ENCODE data around the gene ATP8A2.
"Not testable (repeated sequence)": the region's sequence is repeated elsewhere in the genome, so short reads cannot be mapped to it uniquely, and the experiment has no call there.

The ATP8A2 gene

DNA sequence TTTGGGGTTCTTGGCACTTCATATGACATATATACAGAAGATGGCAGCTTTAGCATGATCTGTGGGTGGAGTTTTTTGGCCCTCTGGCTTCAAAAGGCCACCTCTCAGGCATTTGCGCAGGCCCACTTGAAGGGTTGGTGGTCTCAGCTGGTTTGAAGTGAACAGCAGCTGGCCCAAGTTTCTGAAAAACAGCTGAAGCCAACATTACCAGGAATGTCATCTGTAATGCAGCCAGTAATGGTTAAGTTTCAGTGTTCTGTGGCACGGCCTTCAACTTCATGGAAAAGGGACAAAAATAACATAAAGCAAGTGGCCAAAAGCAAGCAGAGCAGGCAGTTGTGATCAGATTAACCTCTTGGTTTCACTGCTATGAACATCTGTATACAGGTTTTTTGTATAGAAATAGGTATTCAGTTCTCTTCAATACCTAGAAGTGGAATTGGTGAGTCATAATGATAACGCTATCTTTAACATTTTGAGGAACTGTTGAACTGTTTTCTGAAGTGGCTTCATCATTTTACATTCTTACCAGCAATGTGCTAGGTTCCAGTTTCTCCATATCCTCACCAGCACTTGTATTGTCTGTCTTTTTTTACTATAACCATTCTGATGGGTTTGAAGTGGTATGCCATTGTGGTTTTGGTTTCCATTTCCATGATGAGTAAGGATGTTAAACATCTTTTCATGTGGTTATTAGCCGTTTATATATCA, 434.6 kb downstream of the ATP8A2 start:
- DNase-seq (ENCODE audit: low read depth in 2 of 2): no peak

GRCh38 chr13:25807562-25807961, 435.8 kb downstream of the ATP8A2 start:
- no peak for DNase-seq (ENCODE audit: low read depth in 2 of 2)

GRCh38 chr13:25811506-25811905, 439.7 kb downstream of the ATP8A2 start:
- DNase-seq (ENCODE audit: low read depth in 2 of 2): no peak

GRCh38 chr13:25816239-25816638, 444.5 kb downstream of the ATP8A2 start:
- DNase-seq (ENCODE audit: low read depth in 2 of 2): no peak

DNA sequence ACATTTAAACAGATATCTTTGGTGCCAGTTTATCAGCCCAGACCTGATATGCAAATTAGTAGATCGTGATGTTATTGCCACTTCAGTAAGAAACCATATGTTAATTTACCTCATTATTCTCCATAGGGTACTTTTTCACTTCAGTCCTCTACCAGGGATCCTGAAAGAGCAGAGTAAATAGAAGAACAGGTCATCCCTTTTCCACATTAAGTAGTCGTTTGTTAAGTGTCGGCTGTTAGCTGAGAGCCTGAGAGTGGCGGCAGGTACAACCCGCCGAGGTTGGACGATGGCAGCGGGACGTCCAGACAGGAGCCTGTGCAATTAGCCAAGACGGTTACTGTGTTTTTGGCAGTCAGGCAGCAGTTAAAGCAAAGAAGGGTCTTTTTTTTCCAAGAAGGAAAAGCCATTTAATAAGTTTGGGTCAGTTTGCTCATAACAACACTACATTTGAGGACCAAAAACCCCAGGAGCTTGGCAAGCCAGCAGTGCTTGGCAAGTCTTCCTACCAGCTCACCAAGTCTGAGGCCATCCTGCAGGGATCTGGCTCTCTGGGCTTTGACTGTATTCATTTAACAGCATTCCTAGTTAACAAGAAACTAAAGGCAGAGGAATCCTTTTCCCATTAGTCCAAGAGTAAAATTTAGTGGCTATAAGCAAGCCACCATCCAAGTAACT, 448.2 kb downstream of the ATP8A2 start:
- no peak for DNase-seq (ENCODE audit: low read depth in 2 of 2)

DNA sequence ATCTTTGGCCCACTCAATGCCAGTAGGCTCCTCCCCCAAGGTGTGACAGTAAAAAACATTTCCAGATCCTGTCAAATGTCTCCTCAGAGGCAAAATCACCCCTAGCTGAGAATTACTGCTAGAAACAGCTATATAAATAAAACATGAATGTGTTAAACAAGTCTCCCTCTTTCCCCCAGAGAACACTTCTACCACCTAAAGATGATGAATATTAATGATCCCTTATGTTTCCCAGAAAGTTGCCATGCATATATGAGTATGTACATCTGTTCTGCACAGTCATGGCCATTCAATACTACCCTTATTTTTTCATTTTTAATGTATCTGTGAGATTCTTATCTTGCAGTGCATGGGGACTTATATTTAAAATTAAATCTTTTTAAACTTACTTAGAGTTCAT, 450.0 kb downstream of the ATP8A2 start:
- DNase-seq (ENCODE audit: low read depth in 2 of 2): no peak

DNA sequence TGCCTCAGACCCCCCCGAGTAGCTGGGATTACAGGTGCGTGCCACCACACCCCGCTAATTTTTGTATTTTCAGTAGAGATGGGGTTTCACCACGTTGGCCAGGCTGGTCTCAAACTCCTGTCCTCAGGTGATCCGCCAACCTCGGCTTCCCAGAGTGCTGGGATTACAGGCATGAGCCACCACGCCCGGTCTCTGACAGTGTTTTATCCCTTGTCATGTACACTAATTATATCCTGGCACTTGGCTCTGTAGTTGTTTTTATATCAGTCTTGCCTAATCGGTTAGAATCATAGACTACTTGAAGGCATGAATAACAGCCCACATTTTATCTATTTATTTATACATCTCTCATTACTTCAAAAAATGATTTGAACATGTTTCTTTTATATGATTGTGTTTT, 455.4 kb downstream of the ATP8A2 start:
- DNase-seq (ENCODE audit: low read depth in 2 of 2): not testable (repeated sequence)

DNA sequence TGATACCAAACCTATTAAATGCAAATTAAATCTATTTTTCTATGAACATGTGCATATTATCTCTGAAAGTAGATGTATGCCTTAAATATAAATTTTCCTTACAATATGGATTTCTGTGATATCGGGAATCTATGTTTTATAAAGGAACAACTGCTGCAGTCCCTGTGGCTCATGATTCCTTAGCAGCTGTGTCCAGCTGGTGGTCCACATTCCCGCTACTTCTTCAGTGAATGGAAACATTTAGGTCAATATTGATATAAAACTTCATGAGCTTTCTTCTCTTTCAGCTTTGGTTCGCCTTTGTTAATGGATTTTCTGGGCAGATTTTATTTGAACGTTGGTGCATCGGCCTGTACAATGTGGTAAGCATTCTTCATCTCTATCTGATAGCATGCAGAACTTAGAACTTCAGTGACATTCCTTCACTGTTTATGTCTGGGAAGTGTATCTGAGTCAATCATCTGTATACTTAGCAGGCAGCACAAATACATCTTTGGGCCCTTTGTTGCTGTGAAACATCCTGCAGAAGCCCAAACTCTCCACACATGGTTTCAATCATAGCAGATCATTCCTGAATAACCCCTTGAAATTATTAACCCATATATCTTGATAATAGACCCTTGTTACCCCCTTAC, 456.2 kb downstream of the ATP8A2 start:
- DNase-seq (ENCODE audit: low read depth in 2 of 2): no peak

DNA sequence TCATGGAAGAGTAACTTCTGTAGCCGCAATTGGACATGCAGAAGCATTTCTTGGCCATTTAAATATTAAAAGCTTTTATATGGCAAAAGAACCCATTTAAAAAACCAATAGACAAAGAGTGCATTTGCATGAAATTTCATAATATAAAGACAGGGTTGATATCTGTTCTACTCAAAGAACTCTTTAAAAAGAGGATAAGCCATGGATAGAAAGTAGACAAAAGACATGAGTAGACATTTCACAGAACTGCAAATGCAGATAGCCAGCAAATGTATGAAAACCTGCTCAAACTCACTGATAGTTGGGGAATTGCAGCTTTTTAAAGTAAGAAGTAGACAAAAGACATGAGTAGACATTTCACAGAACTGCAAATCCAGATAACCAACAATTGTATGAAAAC, 462.0 kb downstream of the ATP8A2 start:
- no peak for DNase-seq (ENCODE audit: low read depth in 2 of 2)

DNA sequence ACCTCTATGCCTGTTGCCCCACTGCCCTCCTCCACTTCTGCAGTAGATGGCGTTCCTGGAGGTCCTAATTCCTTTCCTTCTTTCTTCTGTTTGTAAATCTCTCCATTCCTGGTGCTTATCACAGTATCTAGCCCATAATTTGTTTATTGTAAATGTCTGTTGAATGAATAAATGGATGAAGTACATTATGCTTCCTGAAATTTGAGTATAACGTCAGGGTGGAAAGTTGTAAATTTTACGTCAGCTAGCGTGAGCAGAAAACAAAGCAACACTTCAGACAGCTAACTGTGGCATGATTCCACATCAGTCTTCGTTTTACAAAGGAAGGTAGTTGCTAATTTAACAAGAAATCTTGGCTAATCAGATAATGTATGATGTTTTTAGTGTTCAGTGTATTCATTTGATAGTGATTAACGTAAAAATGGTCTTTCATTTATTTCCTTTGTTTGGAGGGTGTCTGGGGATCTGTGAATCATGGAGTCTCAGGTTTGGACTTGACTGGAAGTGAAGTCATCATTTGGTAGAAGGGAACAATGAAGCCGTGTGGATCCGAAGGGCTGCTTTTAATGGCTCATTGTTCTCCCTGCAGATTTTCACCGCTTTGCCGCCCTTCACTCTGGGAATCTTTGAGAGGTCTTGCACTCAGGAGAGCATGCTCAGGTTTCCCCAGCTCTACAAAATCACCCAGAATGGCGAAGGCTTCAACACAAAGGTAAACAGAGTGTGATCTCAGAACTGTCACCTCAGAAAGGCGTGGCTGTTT, 465.0 kb downstream of the ATP8A2 start:
- no peak for DNase-seq (ENCODE audit: low read depth in 2 of 2)

GRCh38 chr13:25839371-25839770, 467.6 kb downstream of the ATP8A2 start:
- DNase-seq (ENCODE audit: low read depth in 2 of 2): no peak

DNA sequence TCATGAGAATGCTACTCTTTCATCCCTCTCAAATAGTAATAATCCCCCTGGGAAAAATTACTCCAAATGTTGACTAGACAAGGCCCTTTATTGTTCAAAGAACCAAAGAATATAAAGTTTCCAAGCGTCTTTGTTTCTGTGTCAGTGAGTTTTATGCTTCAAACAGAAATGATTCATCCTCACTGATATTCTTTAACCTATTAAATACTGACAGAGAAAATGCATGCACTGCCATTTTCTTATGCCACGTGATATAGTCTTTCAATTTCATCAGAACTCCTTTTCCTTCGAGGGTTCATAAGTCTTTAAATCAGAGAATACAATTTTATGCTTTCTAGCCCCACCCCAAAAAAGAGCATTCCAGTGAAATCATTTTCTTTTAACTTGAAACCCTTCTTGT, 468.5 kb downstream of the ATP8A2 start:
- no peak for DNase-seq (ENCODE audit: low read depth in 2 of 2)

- no peak for DNase-seq (ENCODE audit: low read depth in 2 of 2)
These were observed 469.2 kb downstream of the ATP8A2 start for GRCh38 chr13:25840931-25841330.

DNA sequence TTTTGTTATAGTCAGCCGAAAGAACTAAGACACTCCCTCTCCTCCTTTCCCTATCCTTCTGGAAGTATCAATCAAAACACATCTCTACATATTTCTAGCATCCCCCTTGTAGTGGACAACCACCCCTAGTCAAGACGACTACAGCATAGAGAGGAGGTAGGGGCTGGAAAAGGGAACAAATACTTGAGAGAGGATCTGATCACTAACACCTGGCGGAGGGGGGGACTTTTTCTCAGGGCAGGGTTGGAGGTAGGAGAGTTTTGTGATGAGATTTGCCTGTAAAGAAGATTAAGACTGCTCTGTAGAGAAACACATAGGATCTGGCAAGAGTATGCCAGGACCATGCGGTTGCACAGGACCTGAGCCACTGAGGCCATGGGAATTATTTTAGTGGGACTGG, 471.9 kb downstream of the ATP8A2 start:
- DNase-seq (ENCODE audit: low read depth in 2 of 2): no peak

DNA sequence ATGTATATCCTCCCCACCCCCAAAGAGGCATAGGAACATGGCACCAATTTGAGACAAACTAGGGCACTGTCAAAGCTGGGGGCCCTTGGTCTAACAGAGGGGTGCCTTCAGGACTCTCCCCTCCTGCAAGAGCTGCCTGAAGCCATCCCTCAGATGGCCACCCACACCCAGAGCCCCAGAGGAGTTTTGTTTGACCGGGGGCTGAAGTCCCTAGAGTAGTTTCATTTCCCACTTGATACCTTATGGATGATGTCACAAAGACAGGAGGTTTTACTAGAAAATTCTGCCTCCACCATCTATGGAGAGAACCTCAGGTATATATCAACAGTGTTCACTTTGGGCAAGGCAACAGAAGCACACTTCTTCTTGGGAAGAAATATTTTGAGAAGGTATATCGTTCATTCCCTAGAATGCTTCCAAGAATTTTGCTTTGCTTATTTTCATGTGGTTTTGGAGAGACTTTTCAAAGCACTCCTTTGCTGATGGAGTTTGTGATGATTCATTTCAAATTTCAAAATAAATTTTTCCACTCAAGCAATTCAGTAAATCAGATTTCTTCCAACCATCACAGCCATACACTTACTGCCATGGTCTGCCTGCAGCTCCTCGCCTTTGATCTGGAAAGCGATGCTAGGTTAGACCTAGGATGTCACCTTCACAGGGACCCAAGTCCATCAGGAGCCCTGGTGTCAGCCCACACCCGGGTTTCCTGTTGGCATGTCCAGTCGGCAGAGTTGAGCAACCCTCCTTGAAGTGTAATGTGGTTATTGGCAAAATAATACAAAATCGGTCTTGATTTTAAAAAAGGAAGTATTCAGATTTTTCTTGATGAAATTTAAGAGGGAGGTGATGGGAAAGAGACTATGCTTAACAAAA, 473.0 kb downstream of the ATP8A2 start:
- DNase-seq (ENCODE audit: low read depth in 2 of 2): no peak

- no peak for DNase-seq (ENCODE audit: low read depth in 2 of 2)
These were observed 474.6 kb downstream of the ATP8A2 start for GRCh38 chr13:25846222-25846984.

- no peak for DNase-seq (ENCODE audit: low read depth in 2 of 2)
These were observed 475.4 kb downstream of the ATP8A2 start for GRCh38 chr13:25847145-25847544.

- DNase-seq (ENCODE audit: low read depth in 2 of 2): no peak
These were observed 476.2 kb downstream of the ATP8A2 start for GRCh38 chr13:25847635-25848626.
